Keratinocyte (primary cell): ENCODE results near the gene HHIPL1. TPM values are rescaled to one million over a fixed set of nuclear protein-coding genes. Genes with fewer than 3 reads are reported as not detected.

Experiments used
- DNase-seq: peaks from one replicate; pipeline ENCODE4 v3.0.0-alpha.2; 2011; ENCODE audit warnings: low read depth, missing footprints, low spot score
- FAIRE-seq: peaks from 2 replicates; lab custom pipeline; 2011; peaks lifted over from hg19 to GRCh38; lab: Jason Lieb, UNC
- H2AFZ ChIP-seq: 2 replicates; pipeline ENCODE4 v1.6.0; 2012; ENCODE audit warnings: low read length, control low read depth, inconsistent platforms; ENCODE audit not compliant: control insufficient read depth
- H3K27ac ChIP-seq: 2 replicates; pipeline ENCODE4 v1.5.1; 2011; ENCODE audit warnings: low read length; ENCODE audit not compliant: control insufficient read depth, insufficient read depth
- H3K27me3 ChIP-seq: 3 replicates; pipeline ENCODE4 v1.6.0; 2011; ENCODE audit warnings: low read length; ENCODE audit not compliant: control insufficient read depth, insufficient read depth; ENCODE audit errors: extremely low read depth
- H3K36me3 ChIP-seq, 2 experiments: 2 replicates in 1 of 2; 3 replicates in 1 of 2; pipeline ENCODE4 v1.5.1; 2011; ENCODE audit warnings: low read length in 2 of 2, mild to moderate bottlenecking in 1 of 2; ENCODE audit not compliant: control insufficient read depth in 2 of 2, insufficient read depth in 2 of 2; ENCODE audit errors: extremely low read depth in 1 of 2
- H3K4me1 ChIP-seq: 3 replicates; pipeline ENCODE4 v1.5.1; 2011; ENCODE audit warnings: low read length; ENCODE audit not compliant: control insufficient read depth, insufficient read depth; ENCODE audit errors: extremely low read depth
- H3K4me2 ChIP-seq: 3 replicates; pipeline ENCODE4 v1.6.0; 2011; ENCODE audit warnings: low read depth, low read length; ENCODE audit not compliant: control insufficient read depth, insufficient read depth; ENCODE audit errors: extremely low read depth
- H3K4me3 ChIP-seq, 3 experiments: fragments of 200-600 bp in 1 of 3; sonication (generic) in 1 of 3; 2 replicates in 2 of 3; 3 replicates in 1 of 3; pipeline ENCODE4 v1.5.1; 2011 to 2016; ENCODE audit warnings: low read length in 3 of 3, mild to moderate bottlenecking in 3 of 3, control low read depth in 2 of 3, inconsistent platforms in 1 of 3, low read depth in 1 of 3, mixed read lengths in 1 of 3, mixed run types in 1 of 3, moderate library complexity in 1 of 3; ENCODE audit not compliant: control insufficient read depth in 2 of 3, insufficient read depth in 2 of 3; ENCODE audit errors: extremely low read depth in 1 of 3
- H3K79me2 ChIP-seq: 2 replicates; pipeline ENCODE4 v1.6.0; 2012; ENCODE audit warnings: low read length; ENCODE audit not compliant: control insufficient read depth, insufficient read depth
- H3K9ac ChIP-seq: 3 replicates; pipeline ENCODE4 v1.6.0; 2011; ENCODE audit warnings: low read length; ENCODE audit not compliant: control insufficient read depth, insufficient read depth; ENCODE audit errors: extremely low read depth
- H3K9me1 ChIP-seq: 3 replicates; pipeline ENCODE4 v1.6.0; 2011; ENCODE audit warnings: low read length; ENCODE audit not compliant: control insufficient read depth, insufficient read depth; ENCODE audit errors: extremely low read depth
- H3K9me3 ChIP-seq: 2 replicates; pipeline ENCODE4 v1.5.1; 2012; ENCODE audit warnings: low read depth, low read length; ENCODE audit not compliant: control insufficient read depth
- H4K20me1 ChIP-seq: 3 replicates; pipeline ENCODE4 v1.6.0; 2011; ENCODE audit warnings: low read length; ENCODE audit not compliant: control insufficient read depth, insufficient read depth; ENCODE audit errors: extremely low read depth
- EZH2 ChIP-seq: IDR thresholded peaks from one replicate; pipeline ENCODE4 v1.6.1; 2012; ENCODE audit warnings: inconsistent platforms, mild to moderate bottlenecking, low read length, moderate library complexity
- dilution Hi-C: fragments of 300-500 bp; cut with MboI; formaldehyde crosslinking; loops from one replicate; pipeline ENCODE4 v1.7.0; 2020; ENCODE audit warnings: low sequenced_read_pairs; ENCODE audit not compliant: extremely low pct_ligation_motif_present
- polyA plus RNA-seq, 5 experiments: library from polyadenylated mRNA; depleted of rRNA in 3 of 5; stranded (reverse) in 3 of 5; stranded (forward) in 1 of 5; unstranded in 1 of 5; fragments of >200 nt; gene quantifications; 1 replicate in 1 of 5; 2 replicates in 3 of 5; 3 replicates in 1 of 5; pipeline versions ENCODE4 v1.2.1 to v1.2.3, GENCODE V29; 2011 to 2012; ENCODE audit warnings: missing spikeins in 2 of 5, low read depth in 1 of 5, low replicate concordance in 1 of 5
- TF ChIP-seq, protein P1 (sequence below), 3 experiments: IDR thresholded peaks in 1 of 3; conservative IDR thresholded peaks in 1 of 3; optimal IDR thresholded peaks in 1 of 3; 2 replicates in 2 of 3; 3 replicates in 1 of 3; pipeline versions ENCODE3 to v1.5.1; 2011; ENCODE audit warnings: low read length in 3 of 3, mild to moderate bottlenecking in 3 of 3, moderate library complexity in 2 of 3, control low read depth in 1 of 3, inconsistent platforms in 1 of 3; ENCODE audit not compliant: insufficient read depth in 2 of 3; ENCODE audit errors: extremely low read depth in 1 of 3

HHIPL1 gene
- polyA plus RNA-seq, 1 donor (not counting 4 experiments of a cell fraction or from before 2014, with no cell fraction given): 0.08 TPM

DNA sequence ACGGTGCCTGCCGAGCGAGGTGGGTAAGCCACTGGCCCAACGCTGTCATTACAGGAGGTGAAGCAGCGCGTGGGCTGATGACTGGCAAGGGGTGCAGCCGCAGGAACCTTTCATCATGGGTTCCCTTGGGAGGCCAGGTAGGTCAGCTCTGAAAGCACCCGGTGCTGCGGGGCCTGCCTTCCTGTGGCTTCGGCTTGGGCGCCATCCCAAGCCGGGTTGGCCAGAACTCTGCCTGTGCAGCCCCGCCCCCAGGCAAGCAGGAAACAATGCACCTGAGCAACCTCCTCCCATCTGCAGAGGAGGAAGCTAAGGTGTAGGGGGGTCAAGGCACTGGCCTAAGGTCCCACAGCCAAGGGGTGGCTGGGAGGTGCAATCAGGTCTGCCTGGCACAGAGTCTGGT, 20.0 kb upstream of the HHIPL1 start:
- H3K9ac ChIP-seq: no peak overlapping the region
- no peak overlapping the region for H3K4me3 ChIP-seq
- no peaks in the 10 kb centered on the region for H3K27me3 ChIP-seq
- H3K79me2 ChIP-seq: no peaks in the 10 kb centered on the region
- no peak overlapping the region for H3K4me2 ChIP-seq
- H3K4me1 ChIP-seq: peaks cover 40% of the 10 kb centered on the region
- H3K9me3 ChIP-seq: no peaks in the 10 kb centered on the region
- H3K9me1 ChIP-seq: no peaks in the 10 kb centered on the region
- TF ChIP-seq, protein P1, sequence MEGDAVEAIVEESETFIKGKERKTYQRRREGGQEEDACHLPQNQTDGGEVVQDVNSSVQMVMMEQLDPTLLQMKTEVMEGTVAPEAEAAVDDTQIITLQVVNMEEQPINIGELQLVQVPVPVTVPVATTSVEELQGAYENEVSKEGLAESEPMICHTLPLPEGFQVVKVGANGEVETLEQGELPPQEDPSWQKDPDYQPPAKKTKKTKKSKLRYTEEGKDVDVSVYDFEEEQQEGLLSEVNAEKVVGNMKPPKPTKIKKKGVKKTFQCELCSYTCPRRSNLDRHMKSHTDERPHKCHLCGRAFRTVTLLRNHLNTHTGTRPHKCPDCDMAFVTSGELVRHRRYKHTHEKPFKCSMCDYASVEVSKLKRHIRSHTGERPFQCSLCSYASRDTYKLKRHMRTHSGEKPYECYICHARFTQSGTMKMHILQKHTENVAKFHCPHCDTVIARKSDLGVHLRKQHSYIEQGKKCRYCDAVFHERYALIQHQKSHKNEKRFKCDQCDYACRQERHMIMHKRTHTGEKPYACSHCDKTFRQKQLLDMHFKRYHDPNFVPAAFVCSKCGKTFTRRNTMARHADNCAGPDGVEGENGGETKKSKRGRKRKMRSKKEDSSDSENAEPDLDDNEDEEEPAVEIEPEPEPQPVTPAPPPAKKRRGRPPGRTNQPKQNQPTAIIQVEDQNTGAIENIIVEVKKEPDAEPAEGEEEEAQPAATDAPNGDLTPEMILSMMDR (optimal IDR thresholded peaks at IDR 0.05 in 1 of 3, IDR thresholded peaks at IDR 0.05 in 1 of 3, conservative IDR thresholded peaks at IDR 0.05 in 1 of 3; ENCODE audit: extremely low read depth in 1 of 3, insufficient read depth in 2 of 3, low read length in 3 of 3): no peak
- TF ChIP-seq EZH2: no peak
- dilution Hi-C loops: no loop called here
- DNase-seq: no peak
- no peaks in the 10 kb centered on the region for H4K20me1 ChIP-seq
- no peak for FAIRE-seq
- H2AFZ ChIP-seq: no peak overlapping the region
- no peak overlapping the region for H3K27ac ChIP-seq
- no peaks in the 10 kb centered on the region for H3K36me3 ChIP-seq

DNA sequence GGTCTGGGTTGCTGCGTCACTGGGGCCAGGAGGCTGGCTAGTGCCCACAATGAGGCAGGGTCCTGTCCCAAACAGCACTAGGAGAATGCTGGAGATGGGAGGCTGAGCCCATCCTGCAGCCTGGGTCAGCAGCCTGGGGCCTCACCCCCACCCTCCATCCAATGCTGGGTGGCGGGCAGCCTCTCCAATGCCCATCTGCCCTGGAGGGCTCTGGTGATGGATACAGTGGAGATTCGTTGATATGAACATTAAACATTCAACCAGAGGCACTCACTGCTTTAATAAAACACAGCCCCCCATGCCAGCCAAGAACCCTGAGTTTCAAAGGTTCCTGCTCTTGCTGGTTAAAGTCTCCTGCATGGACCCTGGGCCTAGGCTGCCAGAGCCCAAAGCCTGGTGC, 19.5 kb upstream of the HHIPL1 start:
- no peaks in the 10 kb centered on the region for H3K9me3 ChIP-seq
- no peaks in the 10 kb centered on the region for H4K20me1 ChIP-seq
- H3K4me1 ChIP-seq: peaks cover 37% of the 10 kb centered on the region
- H3K36me3 ChIP-seq: no peaks in the 10 kb centered on the region
- H3K4me3 ChIP-seq: no peak overlapping the region
- FAIRE-seq (no peak), DNase-seq (no peak)
- no peak overlapping the region for H2AFZ ChIP-seq
- no peaks in the 10 kb centered on the region for H3K27me3 ChIP-seq
- TF ChIP-seq EZH2: no peak
- TF ChIP-seq, protein P1 (optimal IDR thresholded peaks at IDR 0.05 in 1 of 3, IDR thresholded peaks at IDR 0.05 in 1 of 3, conservative IDR thresholded peaks at IDR 0.05 in 1 of 3; ENCODE audit: extremely low read depth in 1 of 3, insufficient read depth in 2 of 3, low read length in 3 of 3): no peak
- no peak overlapping the region for H3K9ac ChIP-seq
- dilution Hi-C loops: no loop called here
- H3K4me2 ChIP-seq: no peak overlapping the region
- no peak overlapping the region for H3K27ac ChIP-seq
- no peaks in the 10 kb centered on the region for H3K79me2 ChIP-seq
- no peaks in the 10 kb centered on the region for H3K9me1 ChIP-seq
